Measurements from ENCODE around the gene CECR2.

The CECR2 gene

DNA sequence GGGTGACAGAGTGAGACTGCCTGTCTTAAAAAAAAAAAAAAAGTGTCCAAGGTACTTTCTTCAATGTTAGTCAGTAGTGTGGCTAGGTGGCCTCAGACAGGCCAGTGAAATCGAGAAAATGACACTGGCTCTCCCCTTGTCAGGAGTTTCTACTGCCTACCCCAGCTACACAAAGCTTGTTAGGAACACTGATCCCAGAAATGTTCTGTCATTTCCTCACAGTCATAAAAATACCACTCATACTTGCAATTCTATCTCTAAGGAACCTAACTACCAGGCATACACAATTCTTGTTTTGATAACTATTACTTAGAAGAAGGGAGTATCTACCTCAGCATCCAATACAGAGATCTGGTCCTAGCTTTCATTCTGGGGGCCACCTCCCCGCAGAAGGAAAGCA is 228.0 kb downstream of the CECR2 start:
- H3K9me3 Mint-ChIP-seq, result no peaks in the 10 kb centered on the region
- DNase-seq (ENCODE audit: low spot score in 2 of 2) (no peak), ATAC-seq (replicated peaks; ENCODE audit: extremely low read depth, poor library complexity, severe bottlenecking) (no peak)
- no peak overlapping the region for H3K4me3 Mint-ChIP-seq
- H3K27ac Mint-ChIP-seq (ENCODE audit: low read depth), result no peak overlapping the region
- peaks cover 79% of the 10 kb centered on the region for H3K36me3 Mint-ChIP-seq (ENCODE audit: insufficient read depth)
- no peaks in the 10 kb centered on the region for H3K27me3 Mint-ChIP-seq
- no peaks in the 10 kb centered on the region for H3K4me1 Mint-ChIP-seq

GRCh38 chr22:17598318-17598717 is 229.1 kb downstream of the CECR2 start:
- no peak for ATAC-seq (replicated peaks; ENCODE audit: extremely low read depth, poor library complexity, severe bottlenecking)
- no peaks in the 10 kb centered on the region for H3K4me1 Mint-ChIP-seq
- no peaks in the 10 kb centered on the region for H3K27me3 Mint-ChIP-seq
- H3K27ac Mint-ChIP-seq (ENCODE audit: low read depth), result no peak overlapping the region
- no peak overlapping the region for H3K4me3 Mint-ChIP-seq
- H3K36me3 Mint-ChIP-seq (ENCODE audit: insufficient read depth), result peaks cover 71% of the 10 kb centered on the region
- no peak for DNase-seq (ENCODE audit: low spot score in 2 of 2)
- no peaks in the 10 kb centered on the region for H3K9me3 Mint-ChIP-seq

DNA sequence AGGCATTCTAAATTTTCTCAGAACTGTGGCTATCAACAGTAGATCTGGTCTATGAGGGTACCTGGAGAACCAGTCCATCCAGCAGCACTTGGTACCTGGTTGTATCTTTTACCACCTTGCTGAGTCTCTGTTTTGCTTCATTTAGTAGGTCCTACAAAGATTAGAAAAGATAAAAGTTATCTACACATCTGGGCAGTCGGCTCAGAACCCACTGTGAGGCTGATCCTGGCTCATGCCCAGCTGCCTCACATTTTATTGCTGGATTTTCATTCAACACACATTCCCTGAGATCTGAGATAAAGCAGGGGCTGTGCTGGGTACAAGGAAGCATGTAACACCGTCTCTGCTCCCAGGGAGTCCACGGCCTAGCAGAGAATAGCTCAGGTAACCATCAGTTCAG is 231.8 kb downstream of the CECR2 start:
- H3K36me3 Mint-ChIP-seq (ENCODE audit: insufficient read depth), result peaks cover 54% of the 10 kb centered on the region
- H3K27ac Mint-ChIP-seq (ENCODE audit: low read depth), result no peak overlapping the region
- DNase-seq (ENCODE audit: low spot score in 2 of 2) (no peak), ATAC-seq (replicated peaks; ENCODE audit: extremely low read depth, poor library complexity, severe bottlenecking) (no peak)
- H3K4me3 Mint-ChIP-seq, result no peak overlapping the region
- H3K9me3 Mint-ChIP-seq, result no peaks in the 10 kb centered on the region
- peaks cover 7% of the 10 kb centered on the region for H3K4me1 Mint-ChIP-seq
- H3K27me3 Mint-ChIP-seq, result no peaks in the 10 kb centered on the region

- Mint-ChIP-seq H3K4me1 (peaks cover 7% of the 10 kb centered on the region), H3K9me3 (no peaks in the 10 kb centered on the region), H3K27me3 (no peaks in the 10 kb centered on the region), H3K27ac (ENCODE audit: low read depth) (no peak overlapping the region), H3K4me3 (no peak overlapping the region), H3K36me3 (ENCODE audit: insufficient read depth) (peaks cover 32% of the 10 kb centered on the region)
- ATAC-seq (replicated peaks; ENCODE audit: extremely low read depth, poor library complexity, severe bottlenecking), result no peak
- DNase-seq (ENCODE audit: low spot score in 2 of 2), result no peak
Measured at GRCh38 chr22:17603668-17604067, 234.4 kb downstream of the CECR2 start.

GRCh38 chr22:17606496-17606895 is 237.2 kb downstream of the CECR2 start:
- H3K4me1 Mint-ChIP-seq, result peaks cover 13% of the 10 kb centered on the region
- DNase-seq (ENCODE audit: low spot score in 2 of 2) (no peak), ATAC-seq (replicated peaks; ENCODE audit: extremely low read depth, poor library complexity, severe bottlenecking) (no peak)
- H3K9me3 Mint-ChIP-seq, result no peaks in the 10 kb centered on the region
- H3K27ac Mint-ChIP-seq (ENCODE audit: low read depth), result no peak overlapping the region
- no peak overlapping the region for H3K4me3 Mint-ChIP-seq
- H3K27me3 Mint-ChIP-seq, result no peaks in the 10 kb centered on the region
- peaks cover 34% of the 10 kb centered on the region for H3K36me3 Mint-ChIP-seq (ENCODE audit: insufficient read depth)

Data from central memory CD8-positive, alpha-beta T cell (primary cell).